AG09319 (cell line): Measurements from ENCODE around the gene OLA1.

Source experiments
- DNase-seq: peaks from one replicate; pipeline ENCODE4 v3.0.0-alpha.2; 2010; ENCODE audit warnings: low read depth; ENCODE audit errors: extremely low read depth
- CTCF ChIP-seq: IDR thresholded peaks from 2 replicates; pipeline ENCODE4 v1.5.1; 2011; ENCODE audit warnings: low read depth, mild to moderate bottlenecking, inconsistent platforms, low read length, moderate library complexity

The OLA1 gene

GRCh38 chr2:174224125-174224524, 24.2 kb downstream of the OLA1 start:
- TF ChIP-seq CTCF = no peak
- DNase-seq = no peak

GRCh38 chr2:174223388-174223787, 24.9 kb downstream of the OLA1 start:
- TF ChIP-seq CTCF = no peak
- DNase-seq = no peak

- TF ChIP-seq CTCF = no peak
- DNase-seq = no peak
These were observed 26.2 kb downstream of the OLA1 start for GRCh38 chr2:174222154-174222553.

GRCh38 chr2:174219321-174219720, 29.0 kb downstream of the OLA1 start:
- no peak for DNase-seq

GRCh38 chr2:174218773-174219172, 29.6 kb downstream of the OLA1 start:
- no peak for DNase-seq
- no peak for TF ChIP-seq CTCF

More at GRCh38 chr2:174219321-174219720, 29.0 kb downstream of the OLA1 start:
- TF ChIP-seq CTCF = no peak

GRCh38 chr2:174217869-174218268, 30.5 kb downstream of the OLA1 start:
- no peak for TF ChIP-seq CTCF

GRCh38 chr2:174211954-174212353, 36.4 kb downstream of the OLA1 start:
- TF ChIP-seq CTCF = no peak
- DNase-seq = no peak

More at GRCh38 chr2:174217869-174218268, 30.5 kb downstream of the OLA1 start:
- no peak for DNase-seq
